Neural progenitor cell (in vitro differentiated cells): ENCODE results near the gene SPHKAP.

ENCODE experiments used
- EZH2 ChIP-seq: fragments of 200-600 bp; sonication (generic); IDR thresholded peaks from 2 replicates; pipeline ENCODE4 v1.6.1; 2017; ENCODE audit warnings: antibody characterized with exemption, mild to moderate bottlenecking, moderate library complexity
- EZH2phosphoT487 ChIP-seq: fragments of 200-600 bp; sonication (generic); IDR thresholded peaks from 2 replicates; pipeline ENCODE4 v1.6.1; 2017; ENCODE audit warnings: antibody characterized with exemption
- TF ChIP-seq, protein P1 (sequence below): fragments of 200-600 bp; sonication (generic); IDR thresholded peaks from 2 replicates; pipeline ENCODE4 v1.5.1; 2017; ENCODE audit warnings: antibody characterized with exemption, mild to moderate bottlenecking

DNA sequence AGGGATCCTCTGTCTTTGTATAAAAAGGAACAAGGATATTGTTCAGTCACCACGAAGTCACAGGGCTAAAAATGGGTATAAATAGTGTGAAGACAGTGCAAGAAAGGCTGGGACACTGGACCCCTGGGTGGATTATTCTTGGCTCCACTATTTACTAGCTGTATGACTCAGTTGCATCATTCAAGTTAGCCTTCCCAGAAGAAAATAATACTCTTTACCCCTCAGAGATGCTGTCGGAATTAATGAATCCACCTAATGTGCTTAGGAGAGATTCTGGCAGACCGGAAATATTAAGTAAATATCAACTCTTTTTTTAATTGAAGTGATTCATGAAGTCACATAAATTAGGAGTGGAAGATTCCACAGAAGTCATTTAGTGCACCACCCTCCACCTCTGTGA lies 98.9 kb downstream of the SPHKAP start:
- TF ChIP-seq, protein P1, sequence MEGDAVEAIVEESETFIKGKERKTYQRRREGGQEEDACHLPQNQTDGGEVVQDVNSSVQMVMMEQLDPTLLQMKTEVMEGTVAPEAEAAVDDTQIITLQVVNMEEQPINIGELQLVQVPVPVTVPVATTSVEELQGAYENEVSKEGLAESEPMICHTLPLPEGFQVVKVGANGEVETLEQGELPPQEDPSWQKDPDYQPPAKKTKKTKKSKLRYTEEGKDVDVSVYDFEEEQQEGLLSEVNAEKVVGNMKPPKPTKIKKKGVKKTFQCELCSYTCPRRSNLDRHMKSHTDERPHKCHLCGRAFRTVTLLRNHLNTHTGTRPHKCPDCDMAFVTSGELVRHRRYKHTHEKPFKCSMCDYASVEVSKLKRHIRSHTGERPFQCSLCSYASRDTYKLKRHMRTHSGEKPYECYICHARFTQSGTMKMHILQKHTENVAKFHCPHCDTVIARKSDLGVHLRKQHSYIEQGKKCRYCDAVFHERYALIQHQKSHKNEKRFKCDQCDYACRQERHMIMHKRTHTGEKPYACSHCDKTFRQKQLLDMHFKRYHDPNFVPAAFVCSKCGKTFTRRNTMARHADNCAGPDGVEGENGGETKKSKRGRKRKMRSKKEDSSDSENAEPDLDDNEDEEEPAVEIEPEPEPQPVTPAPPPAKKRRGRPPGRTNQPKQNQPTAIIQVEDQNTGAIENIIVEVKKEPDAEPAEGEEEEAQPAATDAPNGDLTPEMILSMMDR: no peak
- TF ChIP-seq EZH2phosphoT487 (no peak), EZH2 (no peak)
